Stimulated activated CD8-positive, alpha-beta memory T cell treated with anti-CD3 and anti-CD28 coated beads, Interleukin-7, amount 100 ng/mL, for 48 hours (primary cell): Measurements from ENCODE around the gene TBXAS1.
"Not testable (repeated sequence)": the region's sequence is repeated elsewhere in the genome, so short reads cannot be mapped to it uniquely, and the experiment has no call there.

Experiments
- DNase-seq, 2 donors: peaks; one replicate each; pipeline ENCODE4 v3.0.0-alpha.2; 2020; ENCODE audit warnings: low read depth in 1 of 2; ENCODE audit errors: extremely low read depth in 1 of 2

The TBXAS1 gene

DNA sequence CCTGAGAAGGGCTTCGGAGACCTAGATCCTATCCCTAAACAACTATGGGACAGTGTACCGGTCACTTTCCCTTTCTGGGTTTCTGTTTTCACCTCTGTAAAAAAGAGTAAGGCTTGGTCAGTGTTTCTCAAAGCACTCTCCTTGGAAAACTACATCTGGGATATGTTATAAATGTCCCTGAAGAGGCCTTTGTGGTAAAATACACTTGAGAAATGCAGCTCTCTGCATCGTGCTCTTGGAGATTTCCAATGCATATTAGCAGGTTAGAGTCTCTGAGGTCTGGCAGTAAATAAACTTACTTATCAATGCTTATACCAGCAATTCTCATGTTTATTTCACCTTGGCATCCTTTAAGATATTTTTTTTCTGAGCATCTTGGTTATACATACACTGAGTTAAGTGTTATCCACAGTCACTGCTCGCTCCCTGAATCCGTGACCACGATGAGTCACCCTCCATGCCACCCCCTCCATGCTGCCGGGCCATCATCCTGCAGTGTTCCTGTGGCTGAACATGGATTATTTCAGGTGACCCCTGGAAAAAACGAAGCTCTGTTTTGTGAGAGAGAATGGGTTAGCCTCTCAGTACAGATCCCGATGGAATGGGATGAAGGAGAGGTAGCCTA lies 3.3 kb upstream of the TBXAS1 start:
- DNase-seq: no peak

DNA sequence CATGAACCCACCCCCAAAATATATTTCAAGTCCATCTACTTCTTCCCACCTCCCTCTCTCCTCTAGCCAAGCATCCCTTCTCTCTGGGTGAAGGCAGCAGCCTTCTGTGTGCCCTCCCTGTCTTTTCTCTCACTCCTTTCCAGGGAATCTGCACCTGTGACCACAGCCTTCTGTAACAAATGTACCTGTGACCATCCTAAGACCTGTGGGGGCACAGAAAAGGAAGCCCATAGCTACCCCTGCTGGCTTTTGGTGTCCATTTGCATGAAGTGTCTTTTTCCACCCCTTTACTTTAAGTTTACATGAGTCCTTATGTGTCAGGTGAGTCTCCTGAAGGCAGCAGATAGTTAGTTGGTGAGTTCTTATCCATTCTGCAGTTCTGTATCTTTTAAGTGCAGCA lies 2.0 kb upstream of the TBXAS1 start:
- no peak for DNase-seq

DNA sequence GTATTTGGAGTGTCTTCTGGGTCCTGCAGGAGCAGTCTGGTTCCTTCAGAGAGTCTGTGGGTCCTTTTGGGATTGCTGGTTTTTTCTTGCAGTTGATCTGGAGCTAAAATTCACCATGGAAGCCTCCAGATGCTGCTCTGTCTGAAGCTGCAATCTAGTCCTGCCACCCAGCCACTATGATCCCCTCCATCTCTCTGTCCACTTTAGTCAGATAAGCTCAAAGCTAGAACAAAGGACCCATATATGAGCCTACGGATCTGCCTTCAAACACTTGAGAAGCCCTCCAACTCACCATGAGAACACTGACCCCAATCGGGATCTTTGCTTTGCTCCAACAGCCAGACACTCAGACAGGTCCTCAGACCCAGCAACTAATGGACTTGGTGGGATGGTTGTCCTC lies 618 bp upstream of the TBXAS1 start:
- no peak for DNase-seq

DNA sequence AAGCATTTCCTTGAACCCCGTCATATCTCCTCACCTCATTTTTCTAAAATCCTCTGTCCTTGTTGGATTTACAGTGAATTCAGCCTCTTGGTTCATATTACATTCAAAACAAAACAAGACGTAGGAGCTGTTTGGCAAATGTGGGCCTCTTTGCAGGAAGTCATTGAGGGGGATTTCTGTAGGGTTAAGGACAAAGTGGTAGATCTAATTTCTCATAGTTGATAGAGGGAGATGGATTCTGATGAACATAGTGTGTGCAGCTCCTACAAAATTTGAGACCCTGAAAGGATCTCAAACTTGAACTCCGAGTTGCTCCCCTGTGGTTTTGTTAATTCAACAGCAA lies 682 bp downstream of the TBXAS1 start:
- no peak for DNase-seq

DNA sequence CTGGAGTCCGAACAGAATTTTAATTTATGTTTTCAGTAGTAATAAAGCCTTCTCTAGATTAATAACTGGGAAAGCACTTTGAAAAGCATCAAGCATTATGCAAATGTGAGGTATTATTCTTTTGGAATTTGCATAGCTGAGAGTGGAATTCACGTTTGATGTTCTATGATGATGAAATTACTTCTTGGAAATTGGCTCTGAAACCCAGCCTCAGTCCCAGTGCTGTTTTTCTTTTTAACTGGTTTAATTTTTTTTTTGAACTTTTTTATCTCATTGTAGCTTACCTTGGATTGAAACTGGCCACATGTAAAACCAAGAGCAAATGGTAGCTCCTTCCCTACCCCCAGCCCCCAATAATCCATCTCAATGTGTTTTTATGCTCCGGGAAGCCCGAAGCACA lies 1.2 kb downstream of the TBXAS1 start:
- DNase-seq: no peak

DNA sequence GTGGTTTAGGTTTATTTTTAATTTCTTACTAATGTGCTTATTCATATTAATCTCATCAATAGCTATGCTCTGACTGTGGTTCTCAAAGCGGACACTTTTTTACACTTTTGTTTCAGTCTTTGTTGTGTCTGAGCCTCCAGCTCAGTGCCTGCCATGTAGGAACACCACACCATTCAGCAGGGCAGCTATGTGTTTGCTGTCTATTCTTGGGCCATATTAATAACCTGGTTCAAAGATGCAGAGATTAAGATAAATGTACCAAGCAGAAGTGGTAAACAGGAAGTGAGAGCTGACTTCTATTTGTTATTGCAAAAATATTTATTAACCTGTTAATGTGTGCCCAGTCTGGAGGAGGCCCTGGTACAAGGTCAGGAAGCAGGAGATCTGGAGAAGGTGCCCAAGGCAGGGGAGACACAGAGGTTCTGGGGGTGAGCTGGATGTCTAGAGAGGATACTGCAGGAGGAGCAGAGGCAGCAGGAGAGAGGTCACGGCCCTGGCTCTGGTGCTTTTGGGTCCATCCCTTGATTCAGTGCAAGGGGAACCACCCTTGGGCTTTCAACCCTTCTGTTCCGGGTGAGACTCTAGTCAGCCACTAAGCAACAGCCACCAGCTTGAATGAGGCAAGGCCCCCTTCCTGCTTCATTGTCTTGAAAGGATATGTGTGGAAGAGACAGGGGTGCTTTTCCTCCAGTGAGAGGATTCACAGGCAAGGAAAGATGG lies 1.9 kb downstream of the TBXAS1 start:
- no peak for DNase-seq

DNA sequence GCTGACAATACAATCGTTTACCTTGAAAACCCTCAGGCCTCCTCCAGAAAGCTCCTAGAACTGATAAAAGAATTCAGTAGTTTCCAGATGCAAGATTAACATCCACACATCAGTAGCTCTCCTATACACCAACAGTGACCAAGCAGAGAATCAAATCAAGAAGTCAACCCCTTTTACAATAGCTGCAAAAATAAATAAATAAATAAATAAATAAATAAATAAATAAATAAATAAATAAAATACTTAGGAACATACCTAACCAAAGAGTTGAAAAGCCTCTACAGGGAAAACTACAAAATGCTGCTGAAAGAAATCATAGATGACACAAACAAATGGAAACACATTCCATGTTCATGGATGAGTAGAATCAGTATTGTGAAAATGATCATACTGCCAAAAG lies 6.8 kb downstream of the TBXAS1 start:
- DNase-seq: not testable (repeated sequence)

DNA sequence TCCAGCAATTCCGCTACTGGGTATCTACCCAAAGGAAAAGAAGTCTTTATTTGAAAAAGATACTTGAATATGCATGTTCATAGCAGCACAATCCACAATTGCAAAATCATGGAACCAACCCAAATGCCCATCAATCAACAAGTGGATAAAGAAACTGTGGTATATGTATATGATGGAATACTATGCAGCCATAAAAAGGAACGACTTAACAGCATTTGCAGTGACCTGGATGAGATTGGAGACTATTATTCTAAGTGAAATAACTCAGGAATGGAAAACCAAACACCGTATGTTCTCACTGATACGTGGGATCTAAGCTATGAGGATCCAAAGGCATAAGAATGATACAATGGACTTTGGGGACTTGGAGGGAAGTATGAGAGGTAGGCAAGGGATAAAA lies 8.2 kb downstream of the TBXAS1 start:
- DNase-seq: not testable (repeated sequence)

DNA sequence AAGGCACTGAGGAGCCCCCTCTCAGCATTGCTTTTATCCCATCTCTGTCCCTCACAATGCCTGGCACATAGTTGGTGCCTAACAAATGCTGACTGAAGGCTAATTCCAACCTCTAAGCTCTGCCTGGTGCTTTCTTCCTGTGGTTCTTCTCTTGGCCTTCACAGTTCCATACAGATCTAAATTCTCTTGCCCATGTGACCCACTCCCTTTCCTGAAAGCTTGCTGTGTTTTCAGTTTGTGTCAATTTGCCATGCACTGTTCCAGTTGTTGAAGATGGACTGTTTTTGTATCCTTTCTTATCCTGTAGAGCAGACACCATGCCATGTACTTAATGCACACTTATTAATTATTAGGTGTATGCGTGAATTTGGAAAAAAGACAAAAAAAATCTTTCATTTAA lies 9.2 kb downstream of the TBXAS1 start:
- no peak for DNase-seq

DNA sequence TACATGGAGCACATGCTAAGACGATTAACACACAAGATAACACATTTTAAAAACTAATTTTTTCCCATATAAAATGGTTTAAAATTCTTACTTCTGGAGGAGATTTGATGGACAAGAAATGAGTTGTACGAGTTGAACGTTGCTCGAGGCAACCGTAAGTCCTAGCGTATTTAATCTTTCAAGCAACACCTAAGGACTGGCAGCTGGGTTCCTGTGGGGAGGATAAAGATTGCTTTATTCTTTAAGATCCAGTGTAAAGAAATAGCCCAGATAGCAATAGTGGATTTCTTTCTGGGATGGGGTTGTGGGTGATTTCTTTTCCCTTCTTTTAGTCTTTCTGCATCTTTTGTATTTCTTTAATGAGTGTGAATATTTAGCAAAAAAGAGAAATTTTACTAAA lies 9.8 kb downstream of the TBXAS1 start:
- no peak for DNase-seq

DNA sequence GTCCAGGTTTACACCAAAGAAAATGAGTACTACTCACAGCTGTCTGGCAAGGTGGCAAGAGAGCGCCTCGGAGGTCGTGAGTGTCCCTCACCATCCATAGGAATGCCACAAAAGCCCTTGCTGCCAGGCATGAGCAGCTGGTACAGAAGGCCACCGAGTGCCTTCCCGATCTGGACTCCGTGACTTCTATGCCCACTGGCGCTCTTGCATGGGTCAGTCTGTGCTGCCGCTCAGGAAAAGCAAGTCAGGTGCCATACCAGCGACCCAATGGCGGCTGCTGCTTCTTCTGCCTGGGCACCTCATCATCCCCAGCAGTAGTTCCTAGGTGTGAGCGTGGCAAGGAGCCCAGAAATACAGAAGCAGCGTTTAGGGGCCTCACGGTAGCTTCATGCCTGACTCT lies 11.7 kb downstream of the TBXAS1 start:
- no peak for DNase-seq

DNA sequence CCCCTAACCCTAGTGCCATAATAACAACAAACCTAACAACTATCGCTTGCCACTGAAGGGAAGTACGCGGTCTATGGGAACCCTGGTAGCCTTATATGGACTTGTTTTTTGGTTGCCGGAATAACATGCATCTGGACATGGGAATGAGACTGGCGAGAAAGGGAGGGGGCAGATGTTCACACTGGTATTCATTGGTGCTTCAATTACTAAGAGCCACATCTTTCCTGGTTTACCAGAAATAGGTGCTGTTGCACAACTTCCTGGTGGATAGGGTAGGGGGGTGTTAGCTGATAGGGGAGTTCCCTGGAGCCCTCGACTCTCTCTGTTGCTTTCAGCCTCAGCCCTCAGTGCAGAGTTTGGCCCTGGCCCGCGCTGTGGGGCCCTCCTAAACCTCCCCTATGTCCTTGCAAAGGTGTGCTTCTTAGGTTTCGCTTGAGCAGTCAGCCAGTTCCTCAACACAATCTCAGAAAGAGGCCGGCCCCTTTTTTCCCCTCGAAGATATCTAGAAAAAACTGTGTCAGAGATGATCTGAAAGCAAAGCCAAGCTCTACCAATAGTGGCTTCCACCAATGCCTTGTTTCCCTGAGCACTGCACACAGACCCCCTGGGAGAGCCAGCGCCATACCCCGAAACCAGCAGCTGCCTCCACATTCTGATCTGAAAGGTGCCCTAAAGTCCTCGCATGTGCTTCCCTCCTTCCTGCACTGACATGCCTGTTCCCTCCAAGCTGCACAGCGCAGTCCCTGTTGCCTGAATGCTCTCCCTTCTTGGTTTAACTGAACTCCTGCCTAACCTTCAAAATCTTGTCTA lies 13.5 kb downstream of the TBXAS1 start:
- DNase-seq: no peak

DNA sequence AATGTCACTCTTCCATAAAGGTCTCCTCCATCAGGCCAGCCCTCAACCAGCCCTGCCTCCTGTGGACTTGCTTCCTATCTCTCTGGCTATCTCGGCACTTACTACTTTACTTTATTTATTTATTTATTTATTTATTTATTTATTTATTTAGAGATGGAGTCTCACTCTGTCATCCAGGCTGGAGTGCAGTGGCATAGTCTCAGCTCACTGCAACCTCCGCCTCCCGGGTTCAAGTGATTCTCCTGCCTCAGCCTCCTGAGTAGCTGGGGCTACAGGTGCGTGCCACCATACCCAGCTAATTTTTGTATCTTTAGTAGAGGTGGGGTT lies 14.1 kb downstream of the TBXAS1 start:
- DNase-seq: not testable (repeated sequence)

DNA sequence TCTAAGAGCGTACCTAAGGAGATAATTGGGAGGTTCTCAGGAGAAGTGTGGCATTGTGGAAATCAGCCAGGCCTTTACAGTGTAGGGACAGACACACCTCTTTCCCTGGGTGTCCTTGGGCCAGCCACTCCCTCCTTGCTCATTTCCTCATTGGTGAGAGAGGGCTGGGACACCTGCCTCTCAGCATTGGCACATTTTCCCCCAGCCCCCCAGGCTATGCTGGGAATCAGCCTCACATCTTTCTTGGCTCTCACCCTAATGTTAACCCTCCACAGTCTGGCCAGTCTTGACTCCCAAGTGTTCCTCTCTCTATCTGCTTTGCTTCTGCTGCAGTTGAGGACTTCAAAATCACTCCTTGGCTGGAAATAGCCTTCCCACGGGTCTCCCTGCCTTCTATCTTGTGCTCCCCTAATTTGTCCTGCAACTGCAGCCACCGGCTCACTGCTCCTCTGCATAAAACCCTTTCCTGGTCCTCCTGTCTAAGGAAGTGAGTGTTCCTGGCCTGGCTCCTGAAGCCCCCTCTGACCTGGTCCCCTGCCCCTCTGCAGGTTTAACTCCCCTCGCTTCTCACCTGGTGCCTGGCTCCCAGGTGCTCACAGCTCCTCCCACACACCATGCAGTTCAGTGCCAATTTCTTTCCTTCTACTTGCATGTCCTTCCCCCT lies 15.8 kb downstream of the TBXAS1 start:
- DNase-seq: no peak

DNA sequence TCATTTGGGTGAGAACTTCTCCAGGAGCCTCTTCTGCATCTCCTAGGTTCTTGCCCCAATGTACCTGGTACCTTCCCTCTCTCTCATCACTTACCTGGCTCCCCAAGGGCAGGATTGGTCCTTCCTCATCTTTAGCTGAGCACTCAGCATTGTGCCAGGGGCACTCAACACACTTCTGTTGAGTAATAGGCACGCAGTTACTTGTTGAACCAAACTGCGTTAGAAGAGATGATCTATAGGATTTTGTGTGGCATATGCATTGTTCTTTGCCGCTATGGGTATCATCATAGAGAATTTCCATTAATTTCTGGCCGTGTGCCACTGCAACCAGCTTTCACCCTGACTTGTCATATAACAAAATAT lies 16.4 kb downstream of the TBXAS1 start:
- DNase-seq: no peak

DNA sequence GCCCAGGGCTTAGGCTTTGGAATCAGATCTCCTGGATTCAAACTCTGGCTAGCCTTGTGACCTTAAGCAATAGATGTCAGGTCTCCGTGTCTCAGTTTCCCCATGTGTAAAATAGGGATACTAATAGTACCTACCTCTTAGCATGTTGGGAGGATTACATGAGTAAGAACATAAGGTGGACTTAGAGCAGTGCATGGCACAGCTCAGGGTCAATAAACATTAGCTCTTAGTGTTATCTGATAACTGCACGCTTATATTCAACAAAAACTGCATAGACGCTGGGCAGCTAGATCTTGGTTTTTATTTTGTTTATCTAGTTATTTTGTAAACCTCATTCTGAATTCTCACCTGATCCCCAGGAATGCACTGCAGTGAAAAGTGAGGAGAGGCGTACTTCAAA lies 17.2 kb downstream of the TBXAS1 start:
- DNase-seq: no peak

DNA sequence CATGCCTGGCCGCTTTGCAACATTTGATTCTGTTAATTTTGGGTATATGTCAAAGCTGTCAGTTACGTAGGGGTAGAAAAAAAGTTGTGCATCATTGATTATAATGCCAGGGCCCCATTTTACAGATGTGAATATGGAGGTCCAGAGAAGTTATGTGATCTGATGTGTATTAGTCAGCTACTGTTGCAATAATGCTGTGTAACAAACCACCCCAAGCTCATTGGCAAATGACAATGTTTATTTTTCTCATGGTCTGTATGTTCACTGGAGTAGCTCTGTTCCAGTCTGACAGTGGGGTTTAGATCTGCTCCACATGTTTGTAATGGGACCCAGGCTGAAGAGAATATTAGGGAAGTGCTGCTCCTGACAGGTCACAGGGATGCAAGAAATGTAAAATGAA lies 19.2 kb downstream of the TBXAS1 start:
- DNase-seq: no peak

DNA sequence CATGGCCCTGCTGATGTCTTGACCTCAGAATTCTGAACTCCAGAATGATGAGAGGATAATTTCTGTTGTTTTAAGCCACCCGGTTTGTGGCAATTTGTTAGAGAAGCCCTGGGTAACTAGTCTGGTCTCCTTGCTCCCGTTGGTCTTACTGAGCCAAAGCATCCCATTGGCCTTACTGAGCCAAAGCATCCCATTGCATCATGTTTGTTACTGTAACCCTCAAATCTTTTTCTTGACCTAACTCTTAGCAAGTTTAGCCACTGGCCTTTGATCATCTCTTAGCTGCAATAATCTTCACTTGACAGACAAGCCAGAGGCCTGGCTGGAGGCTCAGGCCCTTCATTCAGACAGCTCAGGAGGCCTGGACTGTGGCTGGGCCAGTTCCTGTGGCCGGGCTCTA lies 21.8 kb downstream of the TBXAS1 start:
- DNase-seq: no peak

DNA sequence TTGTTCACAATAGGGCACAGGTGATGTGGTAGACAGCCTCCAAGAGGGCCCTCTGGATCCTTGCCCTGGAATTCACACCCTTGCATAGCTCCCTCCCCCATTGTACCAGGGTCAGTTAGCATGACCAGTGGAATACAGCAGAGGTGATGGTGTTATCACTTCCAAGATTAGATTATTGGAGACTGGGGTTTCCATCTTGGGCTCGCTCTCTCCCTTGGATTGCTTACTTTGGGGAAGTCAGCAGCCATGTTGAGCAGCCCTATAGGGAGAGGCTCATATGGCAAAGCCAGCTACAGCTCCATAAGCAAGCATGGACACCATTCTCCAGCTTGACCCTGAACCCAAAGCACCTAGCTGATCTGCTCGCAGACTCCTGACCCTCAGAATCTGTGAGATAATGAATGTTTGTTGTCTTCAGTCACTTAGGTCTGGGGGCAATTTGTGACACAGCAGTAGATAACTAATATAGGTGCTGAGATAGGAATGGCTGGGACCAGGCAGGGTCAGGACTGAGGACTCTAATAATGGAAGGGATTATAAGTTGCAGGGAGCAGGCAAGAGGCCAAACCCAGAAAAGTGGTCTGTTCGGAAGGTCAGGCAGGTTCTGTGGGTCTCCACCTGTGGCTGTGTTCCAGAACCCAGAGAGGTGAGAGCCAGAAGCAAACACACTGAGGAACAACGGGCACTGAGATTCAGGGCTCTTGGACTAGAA lies 22.9 kb downstream of the TBXAS1 start:
- no peak for DNase-seq

DNA sequence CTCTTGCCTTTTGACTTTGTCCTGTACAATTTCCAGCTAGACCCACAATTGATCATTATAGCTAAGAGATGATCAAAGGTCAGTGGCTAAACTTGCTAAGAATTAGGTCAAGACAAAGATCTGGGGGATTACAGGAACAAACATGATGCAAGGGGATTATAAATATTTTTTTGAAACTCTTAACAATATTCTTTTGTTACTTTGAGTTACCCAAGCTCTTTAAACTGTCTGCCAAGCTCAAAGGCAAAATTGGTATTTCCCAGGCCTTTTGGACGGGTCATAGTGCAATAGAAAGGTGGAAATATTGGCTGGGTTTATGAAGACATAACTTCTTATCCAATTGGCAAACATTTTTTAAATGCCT lies 23.4 kb downstream of the TBXAS1 start:
- no peak for DNase-seq

DNA sequence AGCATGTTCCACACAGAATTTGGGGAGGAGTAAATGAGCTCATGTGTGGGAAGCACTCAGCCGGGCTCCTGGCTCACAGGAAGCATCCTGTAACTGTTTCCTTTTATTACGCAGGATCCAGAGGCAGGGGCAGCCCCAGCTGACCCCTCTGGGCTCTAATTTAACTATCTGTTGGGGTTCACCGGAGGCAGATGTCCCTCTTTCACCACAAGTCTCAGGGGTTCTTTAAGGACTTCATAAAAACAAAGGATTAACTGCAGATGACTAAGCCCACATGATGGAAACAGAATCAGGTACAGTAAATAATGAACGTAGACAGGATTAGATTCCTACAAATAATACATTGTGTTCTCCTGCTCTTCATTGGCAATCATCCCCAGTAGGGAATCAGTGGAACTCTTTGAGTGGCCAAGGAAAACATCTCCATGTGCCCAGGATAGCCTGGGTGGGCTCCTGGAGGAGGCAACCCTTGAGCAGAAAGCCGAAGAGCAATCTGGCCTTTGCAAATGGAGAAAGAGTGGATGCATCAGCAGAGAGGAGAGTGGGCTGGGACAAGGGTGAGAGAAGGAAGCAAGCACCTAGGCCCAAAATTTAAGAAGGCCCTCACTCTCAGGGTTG lies 24.6 kb downstream of the TBXAS1 start:
- DNase-seq: no peak
